Measurements from ENCODE around the gene PLXNA4. TPM values are rescaled to one million over a fixed set of nuclear protein-coding genes. Genes with fewer than 3 reads are reported as not detected.

The PLXNA4 gene
- total RNA-seq, 1 donor from 2014 or later = 5.3 TPM

DNA sequence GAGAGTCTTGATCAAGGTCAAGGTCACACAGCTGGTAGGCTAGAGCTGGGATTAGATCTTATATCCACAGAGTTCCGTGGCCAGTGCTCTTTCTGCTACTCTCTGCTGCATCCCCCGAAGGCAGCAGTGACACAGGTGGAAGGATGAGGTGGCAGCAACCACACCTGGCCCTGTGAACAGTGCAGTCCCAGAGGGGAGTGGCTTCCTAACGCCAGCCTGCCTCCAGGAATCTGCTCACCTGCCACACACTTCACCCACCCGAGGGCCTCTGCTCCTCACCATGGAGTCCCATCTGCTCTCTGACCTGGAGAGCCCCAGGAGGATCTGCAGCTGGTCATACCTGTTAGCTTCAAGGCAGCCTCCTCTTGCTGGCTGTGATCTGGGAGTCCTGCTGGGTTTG lies 484.2 kb downstream of the PLXNA4 start:
- DNase-seq (ENCODE audit: low read depth in 2 of 2) = no peak

DNA sequence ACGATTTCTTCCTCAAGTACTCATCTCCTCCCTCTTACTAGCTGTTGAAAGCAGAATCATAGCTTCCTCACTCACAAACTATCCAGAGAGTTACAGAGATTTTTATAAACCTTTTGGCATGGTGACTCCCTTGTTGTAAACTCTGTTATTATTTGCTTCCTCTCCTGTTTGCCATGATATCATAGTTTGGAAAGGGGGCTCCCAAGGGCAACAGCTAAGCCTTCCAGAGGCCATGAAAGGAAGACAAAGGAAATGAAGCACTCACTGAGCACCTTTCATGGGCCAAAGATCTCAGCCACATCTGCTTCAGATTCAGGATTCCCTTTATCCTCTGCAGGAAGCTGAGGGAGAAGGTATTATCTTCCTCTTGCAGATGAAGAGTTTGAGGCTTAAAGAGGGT lies 484.6 kb downstream of the PLXNA4 start:
- DNase-seq (ENCODE audit: low read depth in 2 of 2) = no peak

DNA sequence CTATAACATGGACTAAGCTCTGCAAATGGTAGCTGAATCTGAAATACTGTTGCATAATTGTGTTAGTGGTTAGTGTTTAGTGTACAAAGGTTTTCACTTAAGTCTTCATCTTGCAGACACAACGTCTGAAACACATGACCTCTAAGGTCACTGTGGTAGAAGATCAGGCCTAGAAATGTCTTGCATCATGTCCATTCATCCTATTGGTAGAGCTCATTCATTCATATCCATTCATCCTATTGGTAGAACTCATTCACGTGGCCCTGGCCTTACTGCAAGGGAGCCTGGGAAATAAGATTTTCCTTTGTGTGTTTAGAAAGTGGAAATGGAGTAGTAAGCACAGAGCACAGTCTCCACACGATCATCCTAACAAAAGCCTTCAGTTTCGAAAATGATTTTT lies 485.8 kb downstream of the PLXNA4 start:
- no peak for DNase-seq (ENCODE audit: low read depth in 2 of 2)

DNA sequence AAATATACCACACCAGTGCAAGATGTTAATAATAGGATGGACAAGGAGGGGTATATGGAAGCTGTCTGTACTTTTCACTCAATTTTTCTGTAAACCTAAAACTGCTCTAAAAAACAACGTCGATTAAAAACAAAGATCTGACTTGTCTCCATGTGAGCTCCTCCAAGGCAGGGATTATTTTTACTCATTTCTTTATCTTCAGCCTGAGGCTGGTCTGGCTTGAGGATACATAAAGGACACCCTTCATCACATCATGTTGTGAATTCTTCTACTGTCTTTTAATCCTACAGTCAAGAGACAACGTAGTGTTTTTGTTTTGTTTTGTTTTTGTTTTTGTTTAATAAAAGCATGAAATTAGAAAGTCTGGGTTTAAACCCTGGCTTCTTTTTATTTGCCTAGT lies 486.9 kb downstream of the PLXNA4 start:
- DNase-seq (ENCODE audit: low read depth in 2 of 2) = no peak

DNA sequence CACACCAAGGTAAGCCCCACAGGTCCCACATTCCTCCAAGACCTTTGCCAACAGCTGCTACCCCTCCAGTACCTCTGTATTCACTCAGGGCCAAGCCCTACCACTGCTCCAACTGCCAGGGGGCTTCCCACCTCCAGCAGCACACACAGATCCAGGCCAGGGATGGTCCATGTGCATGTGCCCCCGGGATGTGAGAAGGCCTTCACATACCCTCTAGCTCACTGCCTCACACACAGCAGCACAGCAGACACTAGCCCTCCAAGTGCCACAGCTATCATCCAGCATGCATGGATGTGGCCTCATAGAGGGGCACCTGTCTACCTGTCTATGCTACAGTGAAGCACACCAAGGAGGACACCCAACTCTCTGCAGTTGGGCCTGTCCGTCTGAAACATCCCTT lies 488.8 kb downstream of the PLXNA4 start:
- no peak for DNase-seq (ENCODE audit: low read depth in 2 of 2)

DNA sequence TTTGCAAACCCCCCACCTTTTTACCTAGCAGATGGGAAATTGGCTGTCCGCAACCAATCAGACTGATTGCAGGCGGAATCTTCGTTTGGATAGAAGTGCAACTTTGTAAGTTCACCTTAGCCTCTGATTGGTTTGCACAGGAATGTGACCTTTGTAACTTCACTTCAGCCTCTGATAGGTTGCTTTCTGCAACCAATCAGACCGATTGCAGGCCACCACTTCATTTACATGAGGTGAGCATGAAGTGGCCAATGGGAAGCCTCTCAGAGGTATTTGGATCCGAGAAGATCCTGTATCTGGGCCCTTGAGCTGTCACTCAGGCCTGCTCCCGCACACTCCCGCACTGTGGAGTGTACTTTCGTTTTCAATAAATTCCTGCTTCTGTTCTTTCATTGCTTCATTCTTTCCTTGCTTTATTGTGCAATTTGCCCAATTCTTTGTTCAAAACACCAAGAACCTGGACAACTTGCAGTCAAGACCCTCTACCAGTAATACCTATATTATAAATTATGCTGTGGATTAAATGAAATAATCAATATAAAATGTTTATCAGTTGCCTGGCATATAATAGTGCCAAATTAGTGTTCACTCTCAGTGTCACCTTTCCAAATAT lies 491.4 kb downstream of the PLXNA4 start:
- DNase-seq (ENCODE audit: low read depth in 2 of 2) = no peak

DNA sequence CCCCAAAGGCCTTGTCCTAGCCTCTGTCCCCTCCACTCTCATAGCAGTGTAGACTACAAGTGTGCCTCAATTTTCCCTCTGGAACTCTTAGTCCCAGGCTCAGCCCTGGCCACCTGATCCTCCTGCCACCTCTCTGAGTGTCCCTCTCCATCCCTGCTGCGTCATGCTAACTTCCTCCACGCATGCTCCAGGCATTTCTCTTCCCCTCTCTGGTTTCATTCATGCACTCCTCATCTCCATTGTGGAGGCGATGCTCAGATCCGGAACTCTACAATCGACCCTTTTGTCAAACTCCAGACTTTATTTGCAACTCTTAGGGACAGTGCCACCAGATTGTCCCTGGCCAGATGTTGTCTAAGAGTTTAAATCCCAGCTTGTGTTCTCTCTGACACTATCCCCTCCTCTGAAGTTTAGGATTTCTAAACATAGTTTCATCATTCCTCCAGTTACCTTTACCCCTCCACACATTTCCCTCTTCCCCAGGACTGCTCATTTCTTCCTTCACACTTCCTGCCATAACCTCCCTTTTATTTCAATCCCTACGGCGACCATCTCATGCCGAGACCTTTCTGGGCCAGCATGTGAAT lies 492.6 kb downstream of the PLXNA4 start:
- no peak for DNase-seq (ENCODE audit: low read depth in 2 of 2)

DNA sequence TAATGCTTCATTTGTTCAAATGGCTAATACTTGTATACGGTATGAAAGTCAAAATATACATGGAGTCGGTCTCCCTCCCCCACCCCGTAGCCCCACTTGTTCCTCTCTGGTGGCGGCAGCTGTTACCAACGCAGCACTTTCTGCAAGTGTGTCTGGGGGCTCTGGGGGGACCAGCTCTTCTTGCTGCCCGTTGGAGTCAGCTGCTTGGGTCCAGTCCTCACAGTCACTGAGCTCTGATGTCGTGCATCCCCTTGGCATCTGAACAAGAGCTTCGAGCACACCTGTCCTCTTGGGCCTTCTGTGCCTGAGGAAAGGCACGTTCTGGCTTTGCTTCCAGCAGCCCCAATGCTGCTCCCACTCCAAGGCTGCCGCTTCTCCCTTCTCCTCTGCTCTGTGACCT lies 493.1 kb downstream of the PLXNA4 start:
- no peak for DNase-seq (ENCODE audit: low read depth in 2 of 2)

DNA sequence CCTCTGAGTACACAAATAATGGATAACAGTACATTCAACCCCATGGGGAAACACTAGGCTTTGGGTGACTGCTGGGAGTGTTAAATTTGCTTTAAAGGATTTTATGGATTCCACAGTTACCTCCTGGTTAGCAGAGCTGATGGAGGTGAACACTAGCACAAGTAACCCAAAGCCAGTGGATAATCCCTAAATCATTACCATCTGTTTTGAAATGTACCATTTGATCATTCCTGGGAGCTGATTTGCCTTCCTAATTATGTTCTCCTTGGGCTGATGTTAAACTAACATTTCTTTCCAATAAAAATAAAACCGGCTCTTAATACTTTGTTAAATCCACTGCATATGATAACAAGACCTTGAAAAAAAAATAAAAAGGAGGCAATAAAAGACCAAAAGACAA lies 493.9 kb downstream of the PLXNA4 start:
- no peak for DNase-seq (ENCODE audit: low read depth in 2 of 2)

DNA sequence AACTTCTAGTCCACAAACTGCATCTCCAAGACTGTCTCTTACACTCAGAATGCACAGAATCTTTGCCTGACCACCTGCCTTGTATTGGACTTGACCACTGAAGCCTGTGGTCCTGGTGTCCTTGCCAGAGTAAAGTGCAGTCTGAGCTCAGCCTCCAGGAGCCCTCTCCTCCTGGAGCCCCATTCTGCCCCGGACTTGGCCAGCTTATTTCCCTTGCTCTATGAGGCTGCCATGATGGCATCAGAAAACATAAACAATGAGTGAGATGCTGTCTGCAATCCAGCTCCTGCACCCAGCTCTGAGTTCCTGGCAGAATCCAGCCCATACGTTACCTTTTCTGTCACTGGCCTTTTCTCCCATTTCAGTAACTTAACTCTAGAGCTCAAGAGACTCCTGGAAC lies 494.6 kb downstream of the PLXNA4 start:
- no peak for DNase-seq (ENCODE audit: low read depth in 2 of 2)

DNA sequence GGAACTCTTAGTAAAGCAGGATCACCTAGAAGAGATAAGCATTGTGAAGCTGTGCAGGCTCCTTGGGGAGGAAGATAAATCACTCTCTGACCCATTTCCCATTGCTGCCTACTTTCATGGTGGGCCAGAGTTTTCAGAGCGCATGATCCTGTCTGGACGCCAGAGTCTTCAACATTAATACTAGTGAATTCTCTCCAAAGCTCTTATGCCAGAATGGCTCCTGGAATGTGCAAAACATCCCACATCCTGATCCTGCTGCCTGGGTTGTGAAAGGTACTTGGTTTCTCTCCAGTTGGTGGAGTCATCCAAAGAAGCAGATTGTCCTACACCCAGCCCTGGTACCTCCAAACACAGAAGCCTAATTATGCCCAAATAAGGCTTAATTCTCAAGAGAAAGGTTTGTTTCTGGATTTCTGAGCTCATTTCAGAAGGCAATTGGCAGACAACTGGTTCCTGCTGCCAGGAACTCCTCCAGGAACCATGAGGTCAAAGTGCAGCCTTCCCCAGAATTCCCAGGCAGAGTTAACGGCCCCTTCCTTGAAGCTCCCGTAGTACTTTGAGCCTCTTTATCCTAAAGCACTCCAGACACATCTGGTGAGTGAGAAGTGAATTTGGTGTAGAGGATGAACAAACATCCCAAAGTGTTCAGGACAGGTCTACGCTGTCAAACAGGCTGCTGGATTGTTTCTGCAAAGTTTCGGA lies 495.2 kb downstream of the PLXNA4 start:
- no peak for DNase-seq (ENCODE audit: low read depth in 2 of 2)

DNA sequence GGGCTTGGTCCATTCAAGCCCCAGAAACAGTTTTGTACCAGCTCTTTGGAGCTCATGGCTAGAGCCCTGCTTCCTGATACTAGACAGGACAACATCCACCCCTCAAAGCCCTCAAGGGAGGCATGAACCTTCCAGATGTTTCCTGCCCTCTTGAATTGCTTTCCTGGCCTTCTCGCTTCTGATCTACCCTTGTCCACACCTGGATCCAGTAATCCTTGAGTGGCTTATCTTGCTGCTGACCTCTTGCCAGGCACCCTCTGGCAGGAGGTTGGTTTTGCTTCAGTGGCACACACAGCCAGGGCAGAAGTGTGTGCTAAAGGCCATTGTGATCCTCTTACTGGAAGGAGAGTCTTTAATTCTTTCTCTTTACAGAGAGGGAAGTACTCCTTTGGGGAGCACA lies 495.8 kb downstream of the PLXNA4 start:
- DNase-seq (ENCODE audit: low read depth in 2 of 2) = peak in 1 of 2 donors; percentile 32

DNA sequence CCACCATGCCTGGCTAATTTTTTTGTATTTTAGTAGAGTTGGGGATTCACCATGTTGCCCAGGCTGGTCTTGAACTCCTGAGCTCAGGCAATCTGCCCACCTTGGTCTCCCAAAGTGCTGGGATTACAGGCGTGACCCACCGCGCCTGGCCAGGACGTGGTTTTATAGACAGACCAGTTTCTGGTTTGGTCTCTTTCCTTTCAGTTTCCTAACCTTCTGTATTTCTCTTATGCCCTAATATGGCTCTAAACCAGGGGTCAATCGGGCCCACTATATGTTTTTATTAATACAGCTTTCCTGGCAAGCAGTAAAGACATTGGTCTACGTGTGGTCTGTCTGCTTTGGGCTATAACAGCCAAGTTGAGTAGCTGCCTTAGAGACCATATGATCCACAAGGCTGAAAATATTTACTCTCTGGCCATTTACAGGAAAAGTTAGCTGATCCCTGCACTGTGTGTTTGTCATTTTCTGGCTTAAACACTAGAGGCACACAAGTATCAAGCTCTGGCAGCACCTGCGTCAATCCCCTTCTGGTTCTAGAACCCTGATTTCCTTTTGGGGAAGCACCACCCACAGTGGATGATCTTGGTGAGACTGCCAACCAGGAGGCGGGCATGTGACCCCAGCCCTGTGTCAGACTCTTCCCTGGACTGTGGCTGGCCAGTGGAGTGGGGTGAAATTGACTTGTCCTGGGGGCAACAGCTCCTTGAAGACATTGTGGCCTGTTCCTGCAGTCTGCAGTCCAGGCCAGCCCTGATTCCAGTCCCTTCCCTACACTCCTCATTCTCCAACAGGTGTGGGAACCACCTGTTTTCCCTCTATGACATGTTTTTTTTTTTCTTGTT lies 497.2 kb downstream of the PLXNA4 start:
- no peak for DNase-seq (ENCODE audit: low read depth in 2 of 2)

DNA sequence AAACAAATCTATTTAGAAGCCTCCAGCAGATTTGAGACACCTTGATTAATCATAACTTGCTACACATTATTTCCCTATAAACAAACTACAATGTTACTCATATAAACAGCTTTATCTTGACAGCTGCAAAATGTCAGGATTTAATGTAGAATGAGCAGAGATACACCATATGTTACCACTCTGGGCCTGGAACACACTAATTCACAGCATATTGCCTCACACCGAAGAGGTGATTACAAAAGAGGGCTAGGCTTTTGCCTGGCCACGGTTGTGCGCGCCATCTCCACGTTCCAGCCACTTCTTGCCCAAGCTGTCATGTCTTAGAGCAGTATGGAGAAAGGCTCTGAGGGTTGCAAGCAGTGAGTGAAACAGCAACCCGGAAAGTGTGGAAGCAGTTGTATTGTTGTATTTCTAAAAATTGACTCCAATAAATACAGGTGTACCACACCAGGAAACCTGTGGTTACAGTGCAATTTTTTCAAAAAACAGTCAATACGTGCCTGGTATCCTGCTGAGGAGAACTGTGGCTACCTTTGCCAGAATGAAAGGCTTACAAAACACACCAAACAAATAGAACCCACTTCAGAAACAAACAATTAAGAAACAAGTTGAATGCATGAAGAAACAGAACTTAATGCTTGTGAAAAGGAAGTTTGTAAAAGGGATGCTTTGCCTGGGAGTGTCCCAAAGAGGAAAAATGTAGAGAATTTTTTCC lies 498.1 kb downstream of the PLXNA4 start:
- DNase-seq (ENCODE audit: low read depth in 2 of 2) = no peak

DNA sequence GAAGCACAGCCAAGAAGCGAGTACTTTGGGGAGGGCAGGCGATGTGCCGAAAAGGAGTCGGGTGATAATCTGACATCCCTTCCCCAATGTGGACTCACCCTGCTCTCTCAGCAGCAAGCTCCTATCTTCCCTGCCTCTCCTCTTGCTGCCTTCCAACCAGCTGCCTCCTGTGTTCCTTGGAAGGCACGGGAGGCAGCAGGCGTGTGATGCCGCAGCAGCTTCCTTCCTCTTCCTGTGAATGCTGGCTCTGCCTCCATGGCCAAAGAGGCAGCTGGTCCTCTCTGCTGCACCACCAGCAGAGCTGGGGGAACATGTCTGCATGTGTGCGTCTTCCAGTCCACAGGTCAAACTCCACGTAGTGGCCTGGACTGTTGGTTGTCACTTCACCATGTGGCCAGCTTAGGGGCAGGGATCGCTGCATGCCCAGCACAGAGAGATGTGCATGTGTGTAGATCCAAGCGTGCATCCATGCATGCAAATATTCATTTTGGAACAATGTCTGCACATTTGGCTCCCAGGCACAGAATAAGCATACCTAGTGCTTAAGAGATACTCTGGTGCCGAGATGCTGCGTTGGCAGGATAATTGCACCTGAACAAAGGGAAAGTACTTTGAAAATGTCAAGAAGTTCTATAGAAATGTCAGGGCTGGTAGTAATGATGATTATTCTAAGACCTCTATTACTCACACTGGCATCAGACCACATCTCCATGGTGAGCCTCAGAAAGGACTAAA lies 499.8 kb downstream of the PLXNA4 start:
- DNase-seq (ENCODE audit: low read depth in 2 of 2) = no peak

DNA sequence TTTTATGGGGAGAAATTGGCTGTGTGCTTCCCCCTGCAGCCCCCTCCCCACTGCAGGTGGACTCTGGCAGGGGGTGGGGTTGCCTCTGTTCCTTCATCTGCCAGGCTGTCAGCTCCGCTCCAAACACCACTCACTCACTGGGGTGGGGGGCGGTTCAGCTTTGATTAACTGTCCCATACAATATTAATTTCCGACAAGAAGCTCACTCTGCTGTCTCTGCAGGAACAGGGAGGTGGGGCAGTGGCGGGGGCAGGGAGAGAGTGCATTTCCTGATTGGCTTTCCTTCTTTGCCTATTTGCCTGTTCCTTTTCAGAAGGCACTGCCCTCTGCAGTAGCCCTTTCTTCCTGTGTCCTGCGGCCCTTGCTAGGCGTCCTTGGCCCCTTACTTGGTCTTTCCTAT lies 500.8 kb downstream of the PLXNA4 start:
- DNase-seq (ENCODE audit: low read depth in 2 of 2) = no peak

DNA sequence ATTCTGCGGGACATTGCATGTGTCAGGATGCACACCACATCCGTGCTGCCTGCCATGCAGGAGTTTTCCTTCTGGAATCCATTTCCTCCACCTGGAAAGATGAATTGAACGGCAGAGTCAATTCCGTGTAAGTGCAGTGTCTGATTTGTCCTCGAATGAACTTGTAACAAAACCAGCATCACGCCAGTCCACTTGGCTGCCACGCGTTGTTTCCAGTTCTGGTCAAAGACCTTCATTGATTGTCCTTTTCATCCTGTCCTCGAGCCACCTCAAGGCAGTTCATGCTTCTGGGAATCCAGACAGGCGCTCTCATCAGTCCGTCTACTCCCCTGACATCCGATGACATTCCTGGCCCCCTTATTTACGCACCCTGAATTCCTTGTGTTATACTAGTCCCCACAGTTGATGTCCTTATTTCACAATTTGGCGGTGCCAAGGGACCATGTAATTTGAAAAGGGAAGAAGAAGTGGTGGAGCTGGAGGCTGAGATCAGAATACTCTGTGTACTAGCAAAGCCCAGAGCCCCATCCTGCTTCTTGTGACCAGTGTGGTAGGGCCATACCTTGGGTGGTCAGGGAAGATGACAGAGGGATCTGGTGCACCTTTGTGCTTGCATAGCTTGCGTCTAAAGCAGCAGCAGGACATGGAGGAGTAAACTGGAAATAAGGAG lies 502.2 kb downstream of the PLXNA4 start:
- no peak for DNase-seq (ENCODE audit: low read depth in 2 of 2)
